A549 treated with DMSO at 1 μM for 4 hours (cell line): ENCODE measurements around the gene UBE2J1. TPM values are rescaled to one million over a fixed set of nuclear protein-coding genes. Genes with fewer than 3 reads are reported as not detected.

ENCODE experiments used
- total RNA-seq: library from RNA; stranded (reverse); fragments of 200-300 nt; extraction: Qiagen RNA extraction; gene quantifications from 5 replicates; pipeline ENCODE4 v1.2.3, GENCODE V29; 2022; ENCODE audit warnings: low read depth

Gene UBE2J1
- 13.3 to 18.4 TPM (median 16.1 TPM) in 5 replicates for total RNA-seq

GRCh38 chr6:89352278-89353117, at the start of gene UBE2J1:
TSS of gene UBE2J1 (minus strand) at chr6:89352722. CDS start at chr6:89352569, 153 bp downstream.

GRCh38 chr6:89315249-89315885, 37.2 kb downstream of the UBE2J1 start, which contains the start of gene GABRR2:
TSS of gene GABRR2 (minus strand) at chr6:89315299. CDS start at chr6:89315165, 134 bp downstream.

Other genes with a start within 250 kb of the UBE2J1 start
- 0.84 to 1.6 TPM (median 1.1 TPM) in 5 replicates for gene SRSF12, start 234.7 kb downstream of the UBE2J1 start, total RNA-seq
- 10.2 to 18.4 TPM (median 14.8 TPM) in 5 replicates for gene PM20D2, start 206.7 kb downstream of the UBE2J1 start, total RNA-seq
- not detected in 5 replicates for gene GABRR1, start 135.4 kb downstream of the UBE2J1 start, total RNA-seq
- gene GABRR2, start 37.4 kb downstream of the UBE2J1 start, total RNA-seq: 0.07 to 0.09 TPM (median 0.07 TPM) in 3 of 5 replicates, not detected in the others
- gene RRAGD, start 59.6 kb upstream of the UBE2J1 start, total RNA-seq: 3.3 to 4.5 TPM (median 4.4 TPM) in 5 replicates
- gene ANKRD6, start 80.4 kb upstream of the UBE2J1 start, total RNA-seq: 1.4 to 2.9 TPM (median 2.2 TPM) in 5 replicates